GM21723 (cell line): ENCODE results near the gene SRXN1.
"Not testable (repeated sequence)": the region's sequence is repeated elsewhere in the genome, so short reads cannot be mapped to it uniquely, and the experiment has no call there.

Experiments
- ATAC-seq: cut with Tn5 transposase; IDR thresholded peaks from one replicate; pipeline ENCODE4 v1.9.1; 2021; ENCODE audit warnings: mild to moderate bottlenecking, moderate library complexity; ENCODE audit not compliant: unreplicated experiment

Gene SRXN1

DNA sequence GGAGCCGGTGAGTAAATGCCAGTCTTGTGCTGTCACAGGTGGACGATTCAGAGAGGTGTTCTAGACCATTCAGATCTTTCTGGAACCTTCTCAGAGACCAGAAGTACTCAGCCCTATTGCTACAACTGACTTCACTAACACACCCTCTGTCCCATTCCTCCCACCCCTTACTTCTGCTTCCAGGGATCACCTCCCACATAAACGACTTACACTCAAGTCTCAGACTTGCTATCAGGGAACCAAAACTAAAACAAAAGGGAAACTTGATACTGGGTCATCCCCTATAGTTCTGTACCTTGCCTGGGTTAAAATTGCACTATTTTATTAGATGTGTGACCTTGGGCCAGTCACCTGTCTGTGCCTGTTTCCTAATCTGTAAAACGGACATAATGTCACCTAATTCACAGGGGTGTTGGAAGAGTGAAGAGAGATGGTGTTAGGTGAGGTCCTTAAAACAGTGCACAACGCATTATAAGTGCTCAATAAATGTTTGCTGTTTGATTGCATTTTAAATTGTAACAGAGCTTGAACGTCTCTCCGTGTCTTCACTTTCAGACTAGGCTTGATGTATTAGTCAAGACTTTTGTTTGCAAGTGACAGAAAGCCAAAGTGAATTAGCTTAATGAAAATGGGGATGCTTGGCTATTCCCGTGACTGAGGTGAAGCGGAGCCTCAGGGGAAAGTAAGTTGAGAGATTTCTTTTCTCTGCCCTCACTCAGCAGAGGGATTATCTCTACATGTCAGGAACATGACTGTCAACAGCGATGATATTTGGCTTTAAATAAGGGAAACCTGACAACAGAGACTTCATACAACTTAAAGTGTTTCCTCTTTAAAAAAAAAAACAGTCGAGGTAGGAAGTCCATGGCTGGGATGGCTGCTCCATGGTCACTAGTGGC lies 3.0 kb upstream of the SRXN1 start:
- no peak for ATAC-seq

DNA sequence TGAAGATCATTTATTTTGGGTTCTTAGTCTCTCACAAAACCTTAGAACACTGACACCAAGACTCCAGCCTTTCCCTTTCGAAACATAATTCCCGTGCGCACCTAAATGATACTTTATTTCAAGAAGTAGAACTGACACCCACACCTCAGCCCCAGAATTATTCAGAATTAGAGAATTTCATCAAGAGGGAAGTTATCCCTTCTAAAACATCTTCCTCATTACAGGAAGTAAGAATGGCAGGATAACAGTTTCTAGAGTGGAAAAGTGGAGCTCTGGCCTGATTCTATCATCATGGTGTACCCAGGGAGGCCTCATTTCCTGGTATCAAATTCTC lies 1.4 kb upstream of the SRXN1 start:
- ATAC-seq = no peak

DNA sequence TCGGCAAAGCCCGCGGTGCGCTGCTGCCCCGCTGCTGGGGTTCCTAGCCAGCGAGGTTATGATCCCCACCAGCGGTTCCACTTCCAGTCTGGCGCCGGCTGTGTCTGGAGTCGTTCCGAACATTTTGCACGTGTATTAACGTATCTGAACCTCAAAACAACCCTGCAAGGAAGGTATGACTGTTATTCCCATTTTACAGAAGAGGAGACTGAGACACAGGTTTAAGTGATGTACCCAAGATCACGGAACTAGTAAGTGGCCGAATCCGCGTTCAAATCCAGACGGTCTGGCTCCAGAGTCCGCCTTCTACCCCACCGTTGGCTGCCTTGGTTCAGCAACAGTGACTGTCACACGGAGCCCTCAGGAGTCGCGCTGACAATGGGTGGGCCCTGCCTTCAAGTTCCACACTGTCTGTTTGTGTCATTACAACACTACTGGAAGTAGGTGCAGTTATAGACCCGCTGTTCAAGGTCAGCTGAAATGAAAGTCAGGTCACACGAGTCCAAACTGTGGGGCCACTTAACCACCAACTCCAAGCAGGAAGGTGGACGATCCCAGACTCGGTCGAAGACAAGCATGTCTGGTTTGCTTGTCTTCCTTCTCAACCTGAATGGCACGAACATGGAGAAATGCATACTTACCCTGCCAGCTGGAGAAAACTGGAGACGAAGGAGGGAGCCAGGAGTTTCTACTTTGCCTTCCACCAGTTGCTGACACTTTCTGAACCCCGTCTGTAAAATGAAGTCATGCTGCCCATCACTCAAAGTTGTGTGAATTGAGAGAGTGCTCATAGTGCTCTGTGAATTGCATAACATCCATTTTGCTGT lies 803 bp upstream of the SRXN1 start:
- ATAC-seq = no peak

DNA sequence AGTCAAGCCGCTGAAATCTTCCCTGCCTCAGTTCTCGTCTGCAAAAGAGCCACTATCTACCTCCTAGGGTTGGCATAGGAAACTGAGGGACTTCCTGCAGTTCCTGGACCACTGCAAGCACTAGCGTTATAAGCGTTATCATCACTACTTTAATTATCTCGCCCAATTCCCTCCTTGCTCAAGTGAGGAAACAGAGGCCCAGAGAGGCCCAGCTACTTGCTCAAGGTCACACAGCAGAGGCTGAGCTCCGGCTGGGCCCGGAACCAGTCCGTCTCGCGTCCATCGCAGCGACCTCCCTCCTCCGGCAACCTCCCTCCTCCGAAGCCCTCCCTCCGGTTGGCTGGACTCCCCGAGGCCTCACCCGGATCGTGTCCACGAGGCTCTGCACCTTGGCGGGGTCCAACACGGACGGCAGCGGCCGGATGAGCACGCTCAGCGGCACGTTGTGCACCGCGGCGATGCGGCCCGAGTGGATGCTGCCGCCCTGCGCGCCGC lies 338 bp downstream of the SRXN1 start:
- peak; percentile 37 for ATAC-seq

DNA sequence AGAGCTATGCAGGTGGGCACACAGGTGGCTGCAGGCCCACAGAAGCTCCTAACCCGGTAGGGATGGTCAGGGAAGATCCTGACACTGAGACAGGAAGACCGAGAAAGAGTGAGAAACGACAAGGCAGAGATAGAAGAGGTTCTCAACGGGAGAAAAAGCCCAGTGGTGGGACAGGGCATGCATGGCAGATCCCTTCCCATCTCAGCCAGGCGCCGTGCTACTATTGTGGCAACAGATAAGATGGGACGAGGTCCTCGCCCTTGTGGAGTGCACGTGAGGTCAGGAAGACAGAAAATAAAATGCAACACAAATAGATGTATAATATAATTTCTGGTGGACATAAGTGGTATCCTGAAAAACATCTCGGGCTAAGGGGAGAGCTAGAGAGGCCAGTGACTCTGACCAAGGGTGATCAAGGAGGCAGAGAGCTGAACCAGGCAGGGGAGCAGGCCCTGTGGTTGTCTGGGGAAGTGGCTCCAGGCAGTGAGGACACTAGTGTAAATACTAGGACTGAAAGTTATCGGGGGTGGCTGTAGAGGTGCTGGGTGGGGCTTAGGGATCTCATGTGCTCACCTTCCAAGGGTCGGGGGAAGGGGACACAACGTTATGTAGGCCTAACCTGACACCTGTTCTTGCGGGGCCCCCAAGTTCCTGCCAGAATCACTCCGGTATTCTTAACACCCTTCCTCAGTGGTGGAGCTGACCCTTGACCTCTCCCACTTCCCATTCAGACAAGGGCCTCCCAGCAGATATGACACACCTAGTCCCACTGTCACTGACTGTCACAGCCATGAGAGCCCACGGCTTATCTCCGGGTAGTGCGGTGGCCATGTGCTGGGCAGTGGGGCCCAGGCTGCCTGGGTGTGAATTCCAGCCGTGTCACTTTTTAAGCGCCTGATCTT lies 1.0 kb downstream of the SRXN1 start:
- ATAC-seq = no peak

DNA sequence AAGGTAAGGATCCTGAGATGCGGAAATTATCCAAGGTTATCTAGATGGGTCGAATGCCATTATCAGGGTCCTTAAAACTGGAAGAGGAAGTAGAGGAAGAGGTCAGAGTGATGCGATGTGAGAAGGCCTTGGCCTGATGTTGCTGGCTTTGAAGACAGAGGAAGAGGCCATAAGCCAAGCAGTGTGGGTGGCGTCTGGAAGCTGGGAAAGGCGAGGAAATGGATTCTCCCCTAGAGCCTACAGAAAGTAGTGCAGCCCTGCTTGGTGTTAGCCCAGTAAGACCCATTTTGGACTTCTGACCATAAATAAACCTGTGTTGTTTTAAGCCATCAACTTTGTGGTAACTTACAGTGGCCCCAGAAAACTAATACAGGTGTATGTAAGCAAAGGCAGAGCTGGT lies 2.0 kb downstream of the SRXN1 start:
- ATAC-seq = no peak

DNA sequence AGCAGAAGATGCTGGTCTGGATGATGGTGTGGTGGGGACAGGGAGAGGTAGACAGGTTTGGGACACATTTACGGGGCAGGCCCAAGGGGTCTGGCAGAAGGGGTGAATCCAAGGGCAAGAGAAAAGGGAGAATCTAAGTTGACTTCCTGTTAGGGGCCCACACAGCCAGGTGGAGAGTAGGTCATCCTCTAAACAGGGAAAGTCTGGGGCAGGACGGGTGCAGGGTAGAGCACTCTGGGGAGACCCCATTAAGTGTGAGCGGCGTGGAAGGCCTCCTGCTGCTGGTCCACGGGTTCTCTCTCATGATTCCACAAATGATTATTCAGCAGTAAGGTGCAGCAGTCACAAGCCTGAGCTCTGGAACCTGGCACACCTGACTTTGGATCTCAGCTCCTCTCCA lies 2.7 kb downstream of the SRXN1 start:
- no peak for ATAC-seq

DNA sequence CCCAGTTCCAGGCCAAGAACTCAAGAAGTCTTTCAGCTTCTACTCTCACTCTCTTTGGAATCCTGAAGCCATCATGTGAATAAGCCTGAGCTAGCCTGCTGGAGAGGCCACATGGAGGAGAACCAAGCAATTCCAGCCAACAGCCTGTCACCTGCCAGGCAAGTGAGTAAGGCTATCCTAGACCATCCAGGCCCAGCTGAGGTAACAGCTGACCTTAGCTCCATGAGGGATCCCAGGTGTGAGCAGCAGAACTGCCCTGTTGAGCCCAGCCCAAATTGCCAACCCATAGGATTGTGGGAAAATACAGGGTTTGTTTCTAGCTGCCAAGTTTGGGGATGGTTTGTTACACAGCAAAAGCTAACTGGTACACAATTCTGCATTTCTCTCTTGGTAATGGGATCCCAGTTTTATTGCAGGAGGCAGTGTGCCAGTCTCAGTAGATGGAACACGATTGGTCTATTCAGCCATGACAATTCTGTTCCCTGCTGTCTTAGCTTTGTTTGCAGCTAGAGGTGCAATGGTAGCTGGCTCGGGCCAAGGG lies 5.5 kb downstream of the SRXN1 start:
- ATAC-seq = no peak

DNA sequence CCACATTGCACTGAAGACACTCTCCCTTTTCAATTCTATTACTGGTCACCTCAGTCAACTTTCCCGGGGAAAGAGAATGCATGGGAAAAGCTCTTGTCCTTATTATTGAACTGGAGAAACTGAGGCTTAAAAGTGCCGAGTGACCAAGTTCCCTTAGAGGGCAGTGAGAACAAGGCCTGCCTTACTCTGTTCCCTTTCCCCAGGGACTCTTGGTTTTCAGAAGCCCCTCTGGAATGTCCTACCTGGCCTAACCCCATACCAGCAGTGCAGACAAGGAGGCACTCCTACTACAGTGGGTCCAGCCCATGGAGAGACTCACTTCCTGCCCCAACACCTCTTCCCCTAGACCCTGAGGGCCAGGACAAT lies 6.1 kb downstream of the SRXN1 start:
- no peak for ATAC-seq

DNA sequence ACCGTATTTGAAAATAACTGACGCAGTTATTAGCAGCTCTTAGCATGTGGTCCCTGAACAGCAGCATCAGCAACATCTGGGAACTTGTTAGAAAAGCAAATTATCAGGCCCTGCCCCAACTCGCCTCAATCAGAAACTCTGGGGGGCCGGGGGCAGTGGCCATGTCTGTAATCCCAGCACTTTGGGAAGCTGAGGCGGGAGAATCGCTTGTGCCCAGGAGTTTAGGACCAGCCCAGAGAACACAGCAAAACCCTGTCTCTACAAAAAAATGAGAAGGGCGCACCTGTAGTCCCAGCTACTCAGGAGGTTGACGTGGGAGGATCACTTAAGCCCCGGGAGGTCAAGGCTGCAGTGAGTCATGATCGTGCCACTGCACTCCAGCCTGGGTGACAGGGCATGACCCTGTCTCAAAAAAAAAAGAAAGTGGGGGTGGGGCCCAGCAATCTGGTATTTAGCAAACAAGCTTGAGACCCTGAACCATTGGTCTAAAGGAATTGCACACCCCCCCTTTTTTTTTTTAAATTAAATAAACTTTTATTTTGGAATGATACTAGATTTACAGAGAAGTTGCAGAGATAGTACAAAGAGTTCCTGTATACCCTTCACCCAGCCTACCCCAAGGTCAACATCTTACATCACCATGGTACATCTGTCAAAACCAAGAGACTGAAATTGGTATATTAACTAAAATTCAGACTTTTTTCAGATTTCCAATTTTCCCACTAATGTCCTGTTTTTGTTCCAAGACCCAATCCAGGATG lies 6.7 kb downstream of the SRXN1 start:
- no peak for ATAC-seq

DNA sequence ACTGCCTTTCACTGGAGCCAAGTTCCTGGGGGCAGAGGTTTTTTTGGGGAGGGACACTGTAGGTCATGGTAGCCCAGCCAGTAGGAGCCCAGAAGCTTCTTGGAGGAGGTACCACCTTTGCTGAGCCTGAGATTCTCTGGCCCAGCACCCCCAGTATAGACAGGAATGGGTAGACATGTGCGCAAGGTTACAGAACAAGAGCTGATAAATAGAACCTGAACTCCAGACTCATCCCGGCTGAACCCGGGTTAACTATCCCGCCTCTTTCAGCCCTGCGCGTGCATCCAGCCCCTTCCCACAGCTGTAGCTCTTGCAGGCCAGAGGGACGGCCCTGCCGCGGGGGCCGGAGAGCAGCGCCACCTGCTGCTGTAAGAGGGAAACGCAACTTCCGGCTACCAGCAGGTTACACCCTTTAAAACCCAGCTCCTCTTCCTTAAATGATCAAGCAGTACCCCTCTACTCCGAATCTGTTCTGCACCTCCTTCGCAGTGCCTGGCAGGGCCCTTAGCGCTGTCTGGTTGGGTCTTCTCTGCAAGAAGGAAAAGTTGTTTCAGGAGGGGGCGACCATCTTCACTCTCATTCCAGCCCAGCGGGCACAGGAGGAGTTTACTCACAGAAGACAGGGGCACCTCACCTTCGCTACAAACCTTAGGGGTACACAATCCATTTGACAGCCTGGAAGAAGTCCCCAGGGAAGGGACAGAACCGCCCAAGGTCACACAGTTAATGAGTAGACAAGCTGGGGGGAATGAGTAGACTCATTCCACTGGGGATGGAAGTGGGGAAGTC lies 7.5 kb downstream of the SRXN1 start:
- ATAC-seq = peak; percentile 77

DNA sequence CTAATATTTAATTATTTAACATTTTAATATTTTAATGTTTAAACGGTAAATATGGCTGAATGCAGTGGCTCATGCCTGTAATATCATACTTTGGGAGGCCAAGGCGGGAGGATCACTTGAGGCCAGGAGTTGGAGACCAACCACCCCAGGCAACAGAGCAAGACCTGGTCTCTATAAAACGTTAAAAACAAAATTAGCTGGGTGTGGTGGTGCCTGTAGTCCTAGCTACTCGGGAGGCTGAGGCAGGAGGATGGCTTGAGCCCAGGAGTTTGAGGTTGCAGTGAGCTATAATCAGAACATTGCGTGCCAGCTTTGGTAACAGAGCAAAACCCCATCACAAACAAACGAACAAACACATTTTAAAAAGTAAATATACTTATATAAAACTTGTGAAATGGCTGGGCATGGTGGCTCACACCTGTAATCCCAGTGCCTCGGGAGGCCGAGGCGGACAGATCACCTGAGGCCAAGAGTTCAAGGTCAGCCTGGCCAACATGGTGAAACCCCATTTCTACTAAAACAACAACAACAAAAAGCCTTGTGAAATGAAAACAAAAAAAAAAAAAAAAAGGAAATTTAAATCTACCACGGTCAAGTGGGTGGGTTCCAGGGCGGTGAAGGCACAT lies 8.2 kb downstream of the SRXN1 start:
- ATAC-seq = no peak

DNA sequence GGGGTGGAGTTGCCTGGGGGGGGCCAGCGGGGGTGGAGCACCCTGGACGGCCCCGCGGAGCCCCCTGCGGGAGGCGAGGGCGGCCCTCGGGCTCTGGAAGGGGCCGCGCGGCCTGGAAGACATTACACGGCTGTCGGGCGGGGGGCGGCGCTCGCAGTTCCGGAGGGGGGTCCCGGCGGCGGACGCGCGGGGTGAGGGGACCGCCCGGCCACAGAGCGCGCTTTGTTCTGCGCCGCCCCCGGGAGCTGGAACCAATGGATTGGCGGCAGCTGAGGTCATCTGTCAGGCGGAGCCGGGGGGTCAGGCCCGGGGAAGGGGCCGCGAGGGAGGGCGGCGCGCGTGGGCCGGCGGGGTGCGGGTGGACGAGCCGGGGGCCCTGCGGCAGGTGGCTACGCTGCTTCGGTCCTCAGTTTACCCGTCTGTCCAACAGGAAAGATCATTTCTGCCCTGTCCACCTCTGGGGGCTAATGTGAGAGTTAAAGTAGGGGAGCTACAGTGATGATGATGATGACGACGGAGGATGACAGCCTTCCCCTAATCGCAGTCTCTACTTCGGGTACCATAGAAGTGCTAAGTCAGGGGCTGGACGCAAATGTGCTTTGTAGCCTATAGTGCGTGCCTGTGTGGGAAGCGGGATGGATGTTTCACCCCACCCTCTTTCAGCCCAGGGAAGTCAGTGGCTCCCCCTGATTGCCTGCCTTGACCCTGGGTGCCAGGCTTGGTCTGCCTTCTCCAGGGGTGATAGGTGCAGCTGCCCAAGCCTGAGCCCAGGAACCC lies 10.4 kb downstream of the SRXN1 start:
- no peak for ATAC-seq

DNA sequence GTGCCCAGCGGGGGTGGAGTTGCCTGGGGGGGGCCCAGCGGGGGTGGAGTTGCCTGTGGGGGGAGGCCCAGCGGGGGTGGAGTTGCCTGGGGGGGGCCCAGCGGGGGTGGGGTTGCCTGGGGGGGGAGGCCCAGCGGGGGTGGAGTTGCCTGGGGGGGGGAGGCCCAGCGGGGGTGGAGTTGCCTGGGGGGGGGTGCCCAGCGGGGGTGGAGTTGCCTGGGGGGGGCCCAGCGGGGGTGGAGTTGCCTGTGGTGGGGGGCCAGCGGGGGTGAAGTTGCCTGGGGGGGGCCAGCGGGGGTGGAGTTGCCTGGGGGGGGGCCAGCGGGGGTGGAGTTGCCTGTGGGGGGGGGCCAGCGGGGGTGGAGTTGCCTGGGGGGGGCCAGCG lies 11.0 kb downstream of the SRXN1 start:
- not testable (repeated sequence) for ATAC-seq

DNA sequence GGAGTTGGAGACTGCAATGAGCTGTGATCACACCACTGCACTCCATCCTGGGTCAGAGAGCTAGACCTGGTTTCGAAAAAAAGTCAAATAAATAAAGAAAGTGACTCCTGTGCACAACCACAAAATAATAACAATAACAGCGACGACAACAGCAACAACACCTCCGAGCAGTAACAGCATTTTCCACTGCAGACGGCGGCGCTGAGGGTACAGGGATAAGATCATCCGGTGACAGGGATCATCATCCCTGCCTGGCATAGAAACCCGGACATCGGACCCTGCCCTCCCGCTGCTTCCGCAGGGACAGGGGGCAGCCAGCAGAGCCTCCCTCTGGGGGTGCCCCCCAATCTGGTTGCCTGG lies 11.5 kb downstream of the SRXN1 start:
- no peak for ATAC-seq

DNA sequence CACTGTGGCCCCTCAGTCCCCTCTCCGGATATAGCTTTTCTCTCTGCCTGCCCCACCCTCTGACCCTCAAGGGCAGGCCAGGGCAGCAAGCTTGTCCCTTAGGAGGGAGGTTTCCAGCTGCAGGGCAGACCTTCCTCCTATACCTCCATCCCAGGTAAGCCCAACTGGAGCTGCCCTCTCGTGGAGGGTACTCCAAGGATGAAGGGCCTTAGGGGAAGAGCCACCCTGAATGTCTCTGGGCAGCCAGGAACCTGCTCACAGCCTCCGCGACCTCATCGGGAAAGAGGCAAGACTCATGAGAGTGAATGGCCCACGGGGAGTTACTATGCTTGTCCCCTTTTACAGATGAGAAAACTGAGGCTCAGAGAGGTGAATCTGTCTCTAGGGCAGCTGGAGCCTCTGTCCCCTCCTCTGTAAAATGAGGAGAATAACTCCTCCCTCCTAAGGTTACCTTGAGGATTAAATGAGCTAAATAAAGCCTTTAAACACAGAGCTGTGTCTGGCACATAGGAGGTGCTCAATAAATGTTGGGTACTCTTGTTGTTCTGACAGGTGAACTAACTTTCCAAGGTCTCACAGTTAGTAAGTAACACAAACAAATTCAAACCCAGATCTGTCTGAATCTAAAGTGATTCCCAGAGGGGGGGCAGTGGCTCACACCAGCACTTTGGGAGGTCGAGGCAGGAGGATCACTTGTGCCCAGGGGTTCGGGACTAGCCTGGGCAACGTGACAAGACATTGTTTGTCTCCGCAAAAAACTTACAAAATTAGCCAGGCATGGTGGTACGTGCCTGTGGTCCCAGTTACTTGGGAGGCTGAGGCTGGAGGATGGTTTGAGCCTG lies 12.1 kb downstream of the SRXN1 start:
- no peak for ATAC-seq

DNA sequence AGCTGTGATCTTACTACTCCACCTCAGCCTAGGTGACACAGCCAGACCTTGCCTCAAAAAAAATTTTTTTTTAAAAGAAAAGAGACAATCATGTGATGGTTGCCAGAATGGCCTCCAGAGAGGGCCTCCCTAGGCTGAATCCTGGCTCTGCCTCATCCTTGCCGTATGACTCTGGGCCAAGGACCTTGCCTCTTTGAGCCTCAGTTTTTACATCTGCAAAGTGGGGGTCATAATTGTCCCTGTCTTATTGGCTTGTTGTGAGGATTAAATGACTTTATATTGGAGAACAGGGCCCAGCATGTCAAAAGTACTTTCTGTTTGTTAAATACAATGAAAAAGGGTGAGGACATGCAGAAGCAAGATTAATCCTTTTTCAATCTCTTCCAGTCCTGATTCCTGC lies 14.4 kb downstream of the SRXN1 start:
- ATAC-seq = no peak
